Pancreas (tissue), 10 donors: ENCODE results near the gene ZNHIT6. TPM values are rescaled to one million over a fixed set of nuclear protein-coding genes. Genes with fewer than 3 reads are reported as not detected.
A peak's percentile ranks its signal among the peaks of the same experiment; 100 is the strongest.

Experiments used
- ATAC-seq, 4 donors: fragments of 200-7000 bp; cut with Tn5 transposase; one replicate each; pipeline versions ENCODE4 v1.8.0 to v1.9.1; 2020; ENCODE audit warnings: mild to moderate bottlenecking in 4 of 4, moderate library complexity in 4 of 4
- DNase-seq, 6 donors: peaks; one replicate each; pipeline ENCODE4 v3.0.0-alpha.2; 2020
- FAIRE-seq: peaks from 2 replicates; lab custom pipeline; 2012; peaks lifted over from hg19 to GRCh38; lab: Jason Lieb, UNC
- H3K27ac ChIP-seq, 4 donors: fragments of 200-600 bp; sonication (generic); 1 replicate in 3 of 4; 2 replicates in 1 of 4; pipeline versions ENCODE4 v1.5.0 to v1.8.0; 2020
- H3K27me3 ChIP-seq, 4 donors: fragments of 200-600 bp; one replicate each; pipeline ENCODE4 v1.8.0; 2021
- H3K36me3 ChIP-seq, 3 donors: fragments of 200-600 bp; sonication (generic) in 1 of 3; one replicate each; pipeline versions ENCODE4 v1.5.0 to v1.8.0; 2020 to 2021
- H3K4me1 ChIP-seq, 3 donors: fragments of 200-600 bp; one replicate each; pipeline ENCODE4 v1.8.0; 2021
- H3K4me3 ChIP-seq, 4 donors: fragments of 200-600 bp; sonication (generic) in 2 of 4; one replicate each; pipeline versions ENCODE4 v1.5.0 to v1.8.0; 2020 to 2021
- H3K9me3 ChIP-seq, 4 donors: fragments of 200-600 bp; one replicate each; pipeline ENCODE4 v1.8.0; 2021
- CTCF ChIP-seq, 4 donors: fragments of 200-600 bp; sonication (generic) in 3 of 4; IDR thresholded peaks; one replicate each; pipeline versions ENCODE4 v1.5.0 to v1.8.0; 2021; ENCODE audit warnings: antibody characterized with exemption in 4 of 4
- WGBS, 2 donors: extraction: QIAGEN DNeasy Blood & Tissue Kit; methylation state at CpG; one replicate each; pipeline ENCODE4 v1.1.7; 2013; 5-methylcytosine and 5-hydroxymethylcytosine counted together
- intact Hi-C, 3 donors: fragments of 100-400 bp; cut with DNase I; formaldehyde crosslinking; loops; one replicate each; pipeline versions ENCODE4 v1.11.1 to v1.14.2; 2022
- polyA plus RNA-seq, 2 donors: library from polyadenylated mRNA; stranded (reverse); fragments of 200-250 nt; gene quantifications; one replicate each; pipeline ENCODE4 v1.2.3, GENCODE V29; 2013
- total RNA-seq, 6 donors: library from RNA; stranded (reverse); fragmentation: NEBNext Ultra II Directional in 4 of 6; extraction: Animal tissue kit (Norgen Biotek cat#: 25700) in 4 of 6; gene quantifications; one replicate each; pipeline versions ENCODE4 v1.2.1 to v1.2.4, GENCODE V29; 2021 to 2023
- donor health status: healthy with polysubstance abuse.
- donor health status: DM: no; HTN: no; CAD: no; lungs with moderate emphysema.
- donor health status: DM: no; HTN: no; CAD: no.
- donor health status: control.
- donor health status: control.
- donor health status: Bipolar disorder and iron deficiency.
- donor health status: DM: yes; HTN: yes; CAD: no.
- donor health status: DM: no; HTN: no; CAD: no.
- donor health status: DM: no; HTN: no; CAD: no.
- donor health status: DM: yes; HTN: yes; CAD: no.

The ZNHIT6 gene
- total RNA-seq (1 to 10 TPM; 3.0 to 7.5 (median 5.1) TPM), polyA plus RNA-seq (1 to 10 TPM; 5.3 to 6.8 TPM)

GRCh38 chr1:85707990-85708828 is at the start of gene ZNHIT6:
ZNHIT6 (minus strand) TSS chr1:85708433; CDS start chr1:85708284, 149 bp downstream.
- 1% methylated on average over 35 of the region's 35 CpGs for WGBS, 2 donors
- peak within 1 kb of the TSS; percentile 64 to 88 (median 82) for H3K27ac ChIP-seq
- peak; percentile 98 to 100 (median 99) for ATAC-seq
- H3K36me3 ChIP-seq: peaks cover 0 to 6% (median 0%) of the 10 kb centered on the region in 3 donors
- H3K27me3 ChIP-seq: no peaks in the 10 kb centered on the region
- peak in 2 of 4 donors; percentile 11 to 38 for TF ChIP-seq CTCF (IDR thresholded peaks at IDR 0.05)
- peaks cover 6 to 14% (median 11%) of the 10 kb centered on the region in 3 donors for H3K4me1 ChIP-seq
- H3K4me3 ChIP-seq: peak within 1 kb of the TSS; percentile 56 to 69 (median 64)
- H3K9me3 ChIP-seq: no peaks in the 10 kb centered on the region
- intact Hi-C loops: no loop called here
- peak; percentile 87 to 95 (median 92) for DNase-seq
- FAIRE-seq: no peak

GRCh38 chr1:85756864-85757263 is 48.6 kb upstream of the ZNHIT6 start:
- intact Hi-C loops: no loop called here
- DNase-seq (no peak), ATAC-seq (no peak), FAIRE-seq (no peak)
- Histone ChIP-seq H3K4me1 (no peaks in the 10 kb centered on the region), H3K27me3 (peaks cover 0 to 4% (median 0%) of the 10 kb centered on the region in 4 donors), H3K4me3 (no peak overlapping the region), H3K9me3 (no peaks in the 10 kb centered on the region), H3K27ac (no peak overlapping the region), H3K36me3 (no peaks in the 10 kb centered on the region)
- 69 to 76% methylated on average over 5 of the region's 5 CpGs for WGBS, 2 donors
- no peak for TF ChIP-seq CTCF (IDR thresholded peaks at IDR 0.05)

GRCh38 chr1:85748120-85748519 is 39.9 kb upstream of the ZNHIT6 start:
- no peaks in the 10 kb centered on the region for H3K4me1 ChIP-seq
- no peak overlapping the region for H3K27ac ChIP-seq
- no peak for DNase-seq
- intact Hi-C loops: no loop called here
- no peak for TF ChIP-seq CTCF (IDR thresholded peaks at IDR 0.05)
- H3K4me3 ChIP-seq: no peak overlapping the region
- 0 to 27% methylated on average over 1 of the region's 1 CpG for WGBS, 2 donors
- ATAC-seq: no peak
- no peak for FAIRE-seq
- H3K9me3 ChIP-seq: no peaks in the 10 kb centered on the region
- no peaks in the 10 kb centered on the region for H3K36me3 ChIP-seq
- no peaks in the 10 kb centered on the region for H3K27me3 ChIP-seq

GRCh38 chr1:85746777-85747176 is 38.5 kb upstream of the ZNHIT6 start:
- Histone ChIP-seq H3K36me3 (no peaks in the 10 kb centered on the region), H3K4me1 (no peaks in the 10 kb centered on the region), H3K27me3 (no peaks in the 10 kb centered on the region), H3K9me3 (no peaks in the 10 kb centered on the region), H3K27ac (no peak overlapping the region), H3K4me3 (no peak overlapping the region)
- no peak for TF ChIP-seq CTCF (IDR thresholded peaks at IDR 0.05)
- WGBS, 2 donors: 91 to 94% methylated on average over 3 of the region's 3 CpGs
- intact Hi-C loops: no loop called here
- no peak for ATAC-seq
- DNase-seq: no peak
- no peak for FAIRE-seq

- intact Hi-C loops: no loop called here
- H3K9me3 ChIP-seq: no peaks in the 10 kb centered on the region
- ATAC-seq (no peak), FAIRE-seq (no peak), DNase-seq (no peak)
- WGBS, 2 donors: 75 to 82% methylated on average over 3 of the region's 3 CpGs
- H3K27me3 ChIP-seq: no peaks in the 10 kb centered on the region
- no peak overlapping the region for H3K4me3 ChIP-seq
- no peak for TF ChIP-seq CTCF (IDR thresholded peaks at IDR 0.05)
- no peaks in the 10 kb centered on the region for H3K4me1 ChIP-seq
- no peaks in the 10 kb centered on the region for H3K36me3 ChIP-seq
- H3K27ac ChIP-seq: no peak overlapping the region
These were observed 35.6 kb upstream of the ZNHIT6 start for GRCh38 chr1:85743814-85744213.
